Tibial artery (tissue), 4 donors: ENCODE measurements around the gene NPPB.
A peak's percentile ranks its signal among the peaks of the same experiment; 100 is the strongest.

Experiments used
- DNase-seq, 2 donors: peaks; one replicate each; pipeline ENCODE4 v3.0.0-alpha.2; 2019
- H3K27ac ChIP-seq, 2 donors: fragments of 200-600 bp; sonication (generic) in 1 of 2; 1 replicate in 1 of 2; 2 replicates in 1 of 2; pipeline ENCODE4 v1.5.1; 2018 to 2019; ENCODE audit warnings: mild to moderate bottlenecking in 1 of 2
- H3K27me3 ChIP-seq, 2 donors: fragments of 200-600 bp; sonication (generic) in 1 of 2; one replicate each; pipeline versions ENCODE4 v1.5.1 to v1.6.0; 2016 to 2019
- H3K36me3 ChIP-seq, 3 donors: fragments of 200-600 bp; sonication (generic) in 2 of 3; one replicate each; pipeline ENCODE4 v1.5.1; 2016 to 2019; ENCODE audit warnings: mild to moderate bottlenecking in 2 of 3
- H3K4me1 ChIP-seq, 4 donors: fragments of 200-600 bp; sonication (generic) in 2 of 4; 1 replicate in 3 of 4; 2 replicates in 1 of 4; pipeline ENCODE4 v1.5.1; 2016 to 2019
- H3K4me3 ChIP-seq, 2 donors: fragments of 200-600 bp; sonication (generic) in 1 of 2; 1 replicate in 1 of 2; 2 replicates in 1 of 2; pipeline ENCODE4 v1.5.1; 2018 to 2019; ENCODE audit warnings: mild to moderate bottlenecking in 2 of 2
- H3K9me3 ChIP-seq, 3 donors: fragments of 200-600 bp; sonication (generic) in 1 of 3; one replicate each; pipeline ENCODE4 v1.5.1; 2016 to 2019
- intact Hi-C: fragments of 100-400 bp; cut with DNase I; formaldehyde crosslinking; loops from one replicate; pipeline ENCODE4 v1.15.0; 2023; ENCODE audit warnings: low total_unique reads
- TF ChIP-seq, protein P1 (sequence below), 2 experiments: fragments of 200-600 bp in 1 of 2; fragments of 450-650 bp in 1 of 2; IDR thresholded peaks; one replicate each; pipeline ENCODE4 v1.5.1; 2017 to 2019; ENCODE audit warnings: antibody characterized with exemption in 2 of 2, mild to moderate bottlenecking in 1 of 2, moderate library complexity in 1 of 2

The NPPB gene

DNA sequence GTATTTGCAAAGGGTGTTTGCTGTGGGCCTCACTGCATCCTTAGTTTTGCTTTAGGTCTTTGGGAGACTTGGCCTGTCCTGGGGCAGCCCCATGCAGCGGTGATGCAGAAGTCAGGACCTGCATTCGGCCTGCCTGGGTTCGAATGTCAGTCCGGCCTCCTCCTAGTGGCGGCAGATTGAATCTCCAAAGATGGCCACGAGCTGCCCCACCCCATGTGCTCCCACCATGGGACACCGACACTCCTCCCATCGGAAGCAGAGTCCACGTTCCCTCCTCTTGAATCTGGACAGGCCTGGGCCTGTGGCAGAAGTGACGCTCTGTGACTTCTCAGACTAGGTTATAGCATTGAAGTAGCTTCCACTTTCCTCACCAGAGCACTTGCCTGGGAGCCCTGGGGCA lies 16.3 kb upstream of the NPPB start:
- DNase-seq = no peak
- Histone ChIP-seq H3K36me3 (no peaks in the 10 kb centered on the region), H3K9me3 (no peaks in the 10 kb centered on the region), H3K4me3 (no peak overlapping the region), H3K4me1 (peaks cover 0 to 10% (median 2%) of the 10 kb centered on the region in 4 donors), H3K27ac (no peak overlapping the region), H3K27me3 (peaks cover 0 to 49% of the 10 kb centered on the region in 2 donors)
- intact Hi-C loops = no loop called here
- TF ChIP-seq, protein P1, sequence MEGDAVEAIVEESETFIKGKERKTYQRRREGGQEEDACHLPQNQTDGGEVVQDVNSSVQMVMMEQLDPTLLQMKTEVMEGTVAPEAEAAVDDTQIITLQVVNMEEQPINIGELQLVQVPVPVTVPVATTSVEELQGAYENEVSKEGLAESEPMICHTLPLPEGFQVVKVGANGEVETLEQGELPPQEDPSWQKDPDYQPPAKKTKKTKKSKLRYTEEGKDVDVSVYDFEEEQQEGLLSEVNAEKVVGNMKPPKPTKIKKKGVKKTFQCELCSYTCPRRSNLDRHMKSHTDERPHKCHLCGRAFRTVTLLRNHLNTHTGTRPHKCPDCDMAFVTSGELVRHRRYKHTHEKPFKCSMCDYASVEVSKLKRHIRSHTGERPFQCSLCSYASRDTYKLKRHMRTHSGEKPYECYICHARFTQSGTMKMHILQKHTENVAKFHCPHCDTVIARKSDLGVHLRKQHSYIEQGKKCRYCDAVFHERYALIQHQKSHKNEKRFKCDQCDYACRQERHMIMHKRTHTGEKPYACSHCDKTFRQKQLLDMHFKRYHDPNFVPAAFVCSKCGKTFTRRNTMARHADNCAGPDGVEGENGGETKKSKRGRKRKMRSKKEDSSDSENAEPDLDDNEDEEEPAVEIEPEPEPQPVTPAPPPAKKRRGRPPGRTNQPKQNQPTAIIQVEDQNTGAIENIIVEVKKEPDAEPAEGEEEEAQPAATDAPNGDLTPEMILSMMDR (IDR thresholded peaks at IDR 0.05) = no peak

DNA sequence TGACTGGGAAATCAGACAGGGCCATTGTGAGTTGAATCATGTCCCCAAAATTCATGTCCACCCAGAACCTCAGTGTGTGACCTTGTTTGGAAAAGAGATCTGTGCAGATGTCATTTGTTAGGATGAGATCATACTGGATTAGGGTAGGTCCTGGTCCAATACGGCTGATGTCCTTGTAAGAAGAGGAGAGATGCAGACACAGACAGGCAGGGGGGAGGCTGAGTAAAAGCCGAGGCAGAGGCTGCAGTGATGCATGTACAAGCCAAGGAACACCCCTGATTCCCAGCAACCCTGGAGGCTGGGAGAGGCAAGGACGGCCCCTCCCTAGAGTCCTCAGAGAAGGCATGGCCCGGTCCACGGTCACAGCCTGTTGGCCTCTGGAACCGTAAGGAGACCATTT lies 15.9 kb upstream of the NPPB start:
- Histone ChIP-seq H3K27ac (no peak overlapping the region), H3K4me3 (no peak overlapping the region), H3K4me1 (peaks cover 0 to 10% (median 0%) of the 10 kb centered on the region in 4 donors), H3K36me3 (no peaks in the 10 kb centered on the region), H3K9me3 (no peaks in the 10 kb centered on the region), H3K27me3 (peaks cover 0 to 51% of the 10 kb centered on the region in 2 donors)
- TF ChIP-seq, protein P1 (IDR thresholded peaks at IDR 0.05) = no peak
- intact Hi-C loops = no loop called here
- DNase-seq = no peak

DNA sequence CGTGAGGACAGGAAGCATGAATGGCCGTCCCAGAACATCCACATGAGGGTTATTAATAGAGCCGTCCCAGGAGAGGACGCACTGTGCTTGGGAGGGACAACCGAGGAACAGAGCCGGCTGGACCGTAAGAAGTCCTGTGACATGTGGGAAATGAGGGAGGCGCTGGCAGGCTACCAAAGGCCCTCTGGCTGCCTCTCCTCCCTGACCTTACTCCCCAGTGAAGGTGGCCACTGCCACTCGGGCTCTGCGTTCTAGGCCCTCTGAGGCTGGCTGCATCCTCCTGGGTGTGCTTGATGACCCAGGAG lies 15.5 kb upstream of the NPPB start:
- no peaks in the 10 kb centered on the region for H3K9me3 ChIP-seq
- intact Hi-C loops = no loop called here
- peaks cover 0 to 10% (median 0%) of the 10 kb centered on the region in 4 donors for H3K4me1 ChIP-seq
- H3K27me3 ChIP-seq = peaks cover 0 to 53% of the 10 kb centered on the region in 2 donors
- TF ChIP-seq, protein P1 (IDR thresholded peaks at IDR 0.05) = no peak
- H3K36me3 ChIP-seq = no peaks in the 10 kb centered on the region
- peak; percentile 30 to 75 for DNase-seq
- H3K4me3 ChIP-seq = no peak overlapping the region
- H3K27ac ChIP-seq = no peak overlapping the region

DNA sequence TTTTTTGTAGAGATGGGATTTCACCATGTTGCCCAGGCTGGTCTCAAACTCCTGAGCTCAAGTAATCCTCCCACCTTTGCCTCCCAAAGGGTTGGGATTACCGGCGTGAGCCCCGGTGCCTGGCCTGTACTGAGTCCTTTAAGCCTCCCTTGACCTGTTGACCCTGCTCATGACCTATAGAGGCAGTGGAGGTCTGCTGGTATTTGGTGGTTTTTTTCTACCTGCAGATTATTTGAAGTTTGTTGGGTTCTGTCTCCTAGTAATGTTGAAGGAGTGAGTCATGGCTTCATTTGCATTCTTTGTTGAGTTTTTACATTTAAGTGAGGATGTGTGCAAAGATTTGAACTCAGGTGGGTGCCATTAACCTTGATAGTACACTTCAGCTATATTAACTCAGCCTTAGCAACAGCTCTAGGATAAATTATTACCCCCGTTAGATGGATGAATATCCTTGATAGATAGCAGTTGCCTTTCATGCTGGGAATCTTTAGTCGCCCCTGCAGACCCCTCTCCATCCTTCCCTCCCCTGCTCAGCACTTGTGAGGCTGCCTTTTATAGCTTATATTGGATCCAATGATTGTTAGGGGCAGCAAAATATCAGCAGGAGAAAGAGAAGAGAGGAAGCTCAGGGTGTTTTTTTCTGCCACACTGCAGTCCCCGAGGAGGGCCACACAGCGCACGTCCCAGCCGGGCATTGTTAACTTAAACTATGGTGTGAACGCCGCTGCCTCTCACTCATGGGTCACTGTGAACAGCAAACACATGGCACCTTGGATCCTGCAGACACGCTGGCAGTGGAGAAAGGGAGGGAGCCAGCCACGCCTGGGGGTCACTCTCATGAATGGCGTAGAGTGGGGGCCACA lies 14.9 kb upstream of the NPPB start:
- peaks cover 0 to 48% of the 10 kb centered on the region in 2 donors for H3K27me3 ChIP-seq
- H3K9me3 ChIP-seq = no peaks in the 10 kb centered on the region
- H3K4me1 ChIP-seq = peaks cover 0 to 10% (median 0%) of the 10 kb centered on the region in 4 donors
- H3K4me3 ChIP-seq = no peak overlapping the region
- no peaks in the 10 kb centered on the region for H3K36me3 ChIP-seq
- TF ChIP-seq, protein P1 (IDR thresholded peaks at IDR 0.05) = no peak
- intact Hi-C loops = no loop called here
- DNase-seq = no peak
- no peak overlapping the region for H3K27ac ChIP-seq

DNA sequence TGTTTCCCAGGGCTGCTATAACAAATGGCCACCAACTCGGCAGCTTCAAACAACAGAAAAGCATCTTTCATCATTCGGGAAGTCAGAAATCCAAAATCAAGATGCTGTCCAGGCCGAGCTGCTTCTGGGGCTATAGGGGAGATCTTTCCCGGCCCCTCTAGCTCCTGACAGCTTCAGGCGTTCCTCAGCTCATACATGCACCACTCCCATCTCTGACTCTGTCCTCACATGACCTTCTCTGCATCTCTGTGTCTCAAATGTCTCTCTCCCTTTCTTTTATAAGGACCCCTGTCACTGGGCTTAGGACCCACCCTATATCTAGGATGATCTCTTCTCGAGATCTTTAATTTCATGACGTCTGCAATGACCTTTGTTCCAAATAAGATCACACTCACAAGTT lies 13.8 kb upstream of the NPPB start:
- TF ChIP-seq, protein P1 (IDR thresholded peaks at IDR 0.05) = no peak
- Histone ChIP-seq H3K4me1 (peaks cover 0 to 10% (median 0%) of the 10 kb centered on the region in 4 donors), H3K27ac (no peak overlapping the region), H3K9me3 (no peaks in the 10 kb centered on the region), H3K4me3 (no peak overlapping the region), H3K36me3 (no peaks in the 10 kb centered on the region), H3K27me3 (peaks cover 0 to 41% of the 10 kb centered on the region in 2 donors)
- DNase-seq = no peak
- intact Hi-C loops = no loop called here
